Measurements from ENCODE around the gene SCGB3A1.

DNA sequence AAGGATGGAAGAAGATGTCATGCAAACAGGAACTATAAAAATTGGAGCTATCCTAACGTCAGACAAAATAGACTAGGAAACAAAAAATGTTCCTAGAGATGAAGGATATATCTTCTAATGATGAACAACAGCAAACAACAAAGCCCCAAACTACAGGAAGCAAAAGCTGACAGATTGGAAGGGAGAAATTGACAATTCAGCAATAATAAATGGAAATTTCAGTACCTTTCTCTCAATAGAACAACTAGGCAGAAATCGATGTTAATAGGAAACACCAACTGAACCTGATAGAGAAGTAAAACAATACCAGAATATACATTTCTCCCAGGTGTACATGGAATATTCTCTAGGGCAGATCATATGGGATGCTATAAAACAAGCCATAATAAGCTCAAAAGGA is 7.6 kb downstream of the SCGB3A1 start:
- TF ChIP-seq, protein P1, sequence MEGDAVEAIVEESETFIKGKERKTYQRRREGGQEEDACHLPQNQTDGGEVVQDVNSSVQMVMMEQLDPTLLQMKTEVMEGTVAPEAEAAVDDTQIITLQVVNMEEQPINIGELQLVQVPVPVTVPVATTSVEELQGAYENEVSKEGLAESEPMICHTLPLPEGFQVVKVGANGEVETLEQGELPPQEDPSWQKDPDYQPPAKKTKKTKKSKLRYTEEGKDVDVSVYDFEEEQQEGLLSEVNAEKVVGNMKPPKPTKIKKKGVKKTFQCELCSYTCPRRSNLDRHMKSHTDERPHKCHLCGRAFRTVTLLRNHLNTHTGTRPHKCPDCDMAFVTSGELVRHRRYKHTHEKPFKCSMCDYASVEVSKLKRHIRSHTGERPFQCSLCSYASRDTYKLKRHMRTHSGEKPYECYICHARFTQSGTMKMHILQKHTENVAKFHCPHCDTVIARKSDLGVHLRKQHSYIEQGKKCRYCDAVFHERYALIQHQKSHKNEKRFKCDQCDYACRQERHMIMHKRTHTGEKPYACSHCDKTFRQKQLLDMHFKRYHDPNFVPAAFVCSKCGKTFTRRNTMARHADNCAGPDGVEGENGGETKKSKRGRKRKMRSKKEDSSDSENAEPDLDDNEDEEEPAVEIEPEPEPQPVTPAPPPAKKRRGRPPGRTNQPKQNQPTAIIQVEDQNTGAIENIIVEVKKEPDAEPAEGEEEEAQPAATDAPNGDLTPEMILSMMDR (conservative IDR thresholded peaks at IDR 0.05 in 1 of 2, IDR thresholded peaks at IDR 0.05 in 1 of 2; ENCODE audit: extremely low read depth in 1 of 2, insufficient read depth in 1 of 2, low read depth in 1 of 2, low read length in 2 of 2) = no peak
- no peak for TF ChIP-seq EZH2 (IDR thresholded peaks at IDR 0.05; ENCODE audit: borderline replicate concordance, low read length)

Data from mammary epithelial cell (primary cell).